Vagina (tissue), 2 donors: ENCODE results near the gene TTC28.

Experiments used
- CTCF ChIP-seq, 3 experiments: fragments of 450-650 bp in 2 of 3; fragments of 200-600 bp in 1 of 3; sonication (generic) in 1 of 3; IDR thresholded peaks; one replicate each; pipeline ENCODE4 v1.5.1; 2017 to 2019; ENCODE audit warnings: antibody characterized with exemption in 3 of 3, mild to moderate bottlenecking in 2 of 3, moderate library complexity in 2 of 3
- POLR2AphosphoS5 ChIP-seq, 2 donors: sonication (generic); formaldehyde crosslinking; IDR thresholded peaks; one replicate each; pipeline ENCODE4 v1.9.0; 2017; ENCODE audit warnings: antibody characterized with exemption in 2 of 2, mild to moderate bottlenecking in 2 of 2, low read depth in 1 of 2; ENCODE audit not compliant: insufficient read depth in 1 of 2

- TF ChIP-seq POLR2AphosphoS5 (IDR thresholded peaks at IDR 0.05; ENCODE audit: insufficient read depth in 1 of 2, low read depth in 1 of 2) (no peak), CTCF (IDR thresholded peaks at IDR 0.05) (no peak)
These were observed 573.0 kb downstream of the TTC28 start for GRCh38 chr22:28106617-28107016.
